EH (cell line): ENCODE results near the gene FUT6.
"Not testable (repeated sequence)": the region's sequence is repeated elsewhere in the genome, so short reads cannot be mapped to it uniquely, and the experiment has no call there.

Experiments
- DNase-seq: peaks from one replicate; pipeline ENCODE4 v3.0.0-alpha.2; 2015; ENCODE audit warnings: low read depth

The FUT6 gene

GRCh38 chr19:5857203-5858081 is 17.9 kb upstream of the FUT6 start:
- DNase-seq: no peak

GRCh38 chr19:5855151-5855550 is 15.6 kb upstream of the FUT6 start:
- not testable (repeated sequence) for DNase-seq

GRCh38 chr19:5854121-5854520 is 14.6 kb upstream of the FUT6 start:
- not testable (repeated sequence) for DNase-seq

DNA sequence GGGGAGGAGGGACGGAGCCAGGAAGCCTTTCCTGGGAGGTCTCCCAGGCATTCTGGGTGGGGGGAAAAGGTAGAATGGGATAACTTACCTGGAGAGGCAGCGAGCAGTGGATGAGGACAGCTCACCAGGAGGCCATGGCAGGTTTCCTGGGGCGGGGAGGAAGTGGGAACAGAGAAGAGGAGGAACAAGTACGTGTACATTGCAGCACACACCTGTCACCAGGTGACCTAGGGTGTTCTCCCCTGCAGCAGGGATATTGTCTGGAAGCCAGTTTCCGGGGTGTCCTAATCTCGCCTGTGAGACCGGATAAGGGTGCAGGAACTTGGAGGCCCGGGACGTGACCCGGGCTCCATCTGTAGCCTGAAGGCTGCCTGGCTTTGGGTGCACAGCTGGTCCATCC is 11.8 kb upstream of the FUT6 start, which contains the start of gene FUT3:
TSS of gene FUT3 (minus strand) at position 148 of the 400 bp plus-strand sequence.
- DNase-seq: no peak

DNA sequence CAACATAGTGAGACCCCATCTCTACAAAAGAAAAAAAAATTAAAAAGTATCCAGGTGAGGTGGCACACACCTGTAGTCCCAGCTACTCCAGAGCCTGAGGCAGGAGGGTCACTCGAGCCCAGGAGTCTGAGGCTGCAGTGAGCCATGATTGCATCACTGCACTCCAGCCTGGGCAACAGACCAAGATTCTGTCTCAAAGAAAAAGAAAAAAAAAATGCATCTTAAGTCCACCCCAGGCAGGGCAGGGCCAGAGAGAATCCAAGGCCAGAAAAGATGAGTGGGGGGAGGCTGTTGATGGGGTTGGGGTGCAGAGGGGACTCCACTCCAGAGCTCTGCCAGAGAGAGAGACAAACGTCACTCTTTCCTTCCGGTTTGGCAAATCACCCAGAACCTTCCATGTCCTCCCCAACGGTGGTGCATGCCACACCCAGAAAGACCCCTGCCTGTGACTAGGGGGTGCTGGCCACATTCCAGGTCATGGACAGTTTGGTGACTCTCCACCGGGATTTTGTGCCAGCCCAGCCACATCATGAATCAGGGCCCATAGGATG is 11.3 kb upstream of the FUT6 start:
- peak; percentile 73 for DNase-seq

DNA sequence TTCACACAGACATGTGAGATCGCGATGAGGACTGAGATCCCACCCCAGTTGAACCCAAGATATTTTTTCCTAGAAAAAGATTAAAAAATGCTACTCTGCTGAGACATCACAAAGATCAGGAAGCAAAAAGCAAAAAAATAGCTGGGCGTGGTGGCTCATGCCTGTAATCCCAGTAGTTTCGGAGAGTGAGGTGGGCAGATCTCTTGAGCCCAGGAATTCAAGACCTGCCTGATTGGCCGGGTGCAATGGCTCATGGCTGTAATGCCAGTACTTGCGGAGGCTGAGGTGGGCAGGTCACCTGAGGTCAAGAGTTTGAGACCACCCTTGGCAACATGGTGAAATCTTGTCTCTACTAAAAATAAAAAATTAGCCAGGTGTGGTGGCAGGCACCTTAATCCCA is 10.7 kb upstream of the FUT6 start:
- no peak for DNase-seq

DNA sequence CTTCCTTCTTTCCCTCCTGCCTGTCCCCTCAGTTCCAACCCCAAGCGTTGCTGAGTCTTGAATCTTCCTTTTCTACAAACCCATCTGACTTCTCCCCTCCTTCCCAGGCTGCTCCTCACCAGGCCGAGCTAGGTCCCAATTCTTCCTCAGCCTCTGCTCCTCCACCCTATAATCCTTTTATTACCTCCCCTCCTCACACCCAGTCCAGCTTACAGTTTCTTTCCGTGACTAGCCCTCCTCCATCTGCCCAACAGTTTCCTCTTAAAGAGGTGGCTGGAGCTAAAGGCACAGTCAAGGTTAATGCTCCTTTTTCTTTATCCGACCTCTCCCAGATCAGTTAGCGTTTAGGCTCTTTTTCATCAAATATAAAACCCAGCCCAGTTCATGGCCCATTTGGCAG is 9.1 kb upstream of the FUT6 start:
- DNase-seq: not testable (repeated sequence)

DNA sequence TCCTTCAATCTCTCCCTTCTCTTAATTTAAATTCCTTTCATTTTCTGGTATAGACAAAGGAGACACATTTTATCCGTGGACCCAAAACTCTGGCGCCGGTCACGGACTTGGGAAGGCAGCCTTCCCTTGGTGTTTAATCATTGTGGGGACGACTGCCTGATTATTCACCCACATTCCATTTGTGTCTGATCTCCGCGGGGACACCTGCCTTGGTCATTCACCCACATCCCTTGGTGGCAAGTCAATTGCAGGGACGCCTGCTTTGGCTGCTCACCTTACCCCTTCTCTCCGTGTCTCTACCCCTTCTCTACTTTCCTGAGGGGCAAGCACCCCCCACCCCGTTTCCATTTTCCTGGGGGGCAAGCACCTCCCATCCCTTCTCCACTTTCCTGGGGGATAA is 8.3 kb upstream of the FUT6 start:
- not testable (repeated sequence) for DNase-seq

GRCh38 chr19:5844456-5845433 is 5.2 kb upstream of the FUT6 start:
- no peak for DNase-seq

GRCh38 chr19:5843295-5843927 is 3.9 kb upstream of the FUT6 start:
- no peak for DNase-seq

DNA sequence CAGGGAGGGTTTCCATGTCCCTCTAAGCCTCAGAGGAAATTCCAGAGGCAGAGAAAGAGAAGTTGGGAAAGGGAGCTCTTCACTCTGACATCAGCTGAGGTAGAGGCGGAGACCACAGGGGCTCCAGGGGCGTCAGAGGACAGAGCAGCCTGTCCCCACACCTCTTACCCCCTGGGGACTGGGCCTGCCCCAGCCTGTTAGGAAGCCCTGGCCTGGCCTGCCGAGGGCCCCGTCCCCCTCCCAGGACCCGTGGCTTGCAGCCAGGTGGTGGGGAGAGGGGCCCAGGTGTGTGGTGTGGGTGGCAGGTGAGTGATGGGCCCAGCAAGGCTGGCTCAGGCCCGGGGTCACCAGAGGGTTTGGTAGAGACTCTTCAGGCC is 2.2 kb upstream of the FUT6 start:
- not testable (repeated sequence) for DNase-seq

DNA sequence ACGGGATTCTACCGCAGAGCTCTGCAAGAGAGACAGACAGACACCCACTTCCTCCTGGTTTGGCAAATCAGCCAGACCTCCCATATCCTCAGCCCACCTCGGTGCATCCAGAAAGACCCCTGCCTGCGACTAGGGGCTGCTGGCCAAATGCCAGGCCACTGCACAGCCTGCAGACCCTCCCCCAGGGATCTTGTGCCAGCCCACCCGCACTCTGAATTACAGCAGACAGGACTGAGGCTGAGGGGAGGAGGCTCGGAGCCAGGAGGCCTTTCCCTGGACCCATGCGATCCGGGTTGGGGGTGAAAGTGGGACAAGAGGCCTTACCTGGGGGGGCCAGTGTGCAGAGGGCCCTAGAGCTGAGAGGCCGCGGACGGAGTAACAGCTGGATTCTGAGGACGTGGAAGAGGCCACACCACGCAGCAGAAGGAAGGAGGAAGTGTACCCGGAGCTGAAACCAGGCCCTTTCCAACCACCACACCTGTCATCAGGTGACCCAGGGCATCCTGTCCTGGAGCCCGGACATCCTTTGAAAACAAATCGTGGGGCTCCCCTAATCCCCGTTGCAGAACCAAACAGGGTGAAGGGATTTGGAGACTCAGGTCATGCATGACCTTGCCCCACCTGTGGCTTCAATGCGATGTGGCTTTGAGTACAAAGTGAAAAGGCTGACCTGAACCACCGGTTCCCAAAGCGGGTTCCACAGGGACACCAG is 993 bp downstream of the FUT6 start:
- DNase-seq: no peak

- DNase-seq: no peak
Measured at GRCh38 chr19:5837761-5838352, 1.6 kb downstream of the FUT6 start.

DNA sequence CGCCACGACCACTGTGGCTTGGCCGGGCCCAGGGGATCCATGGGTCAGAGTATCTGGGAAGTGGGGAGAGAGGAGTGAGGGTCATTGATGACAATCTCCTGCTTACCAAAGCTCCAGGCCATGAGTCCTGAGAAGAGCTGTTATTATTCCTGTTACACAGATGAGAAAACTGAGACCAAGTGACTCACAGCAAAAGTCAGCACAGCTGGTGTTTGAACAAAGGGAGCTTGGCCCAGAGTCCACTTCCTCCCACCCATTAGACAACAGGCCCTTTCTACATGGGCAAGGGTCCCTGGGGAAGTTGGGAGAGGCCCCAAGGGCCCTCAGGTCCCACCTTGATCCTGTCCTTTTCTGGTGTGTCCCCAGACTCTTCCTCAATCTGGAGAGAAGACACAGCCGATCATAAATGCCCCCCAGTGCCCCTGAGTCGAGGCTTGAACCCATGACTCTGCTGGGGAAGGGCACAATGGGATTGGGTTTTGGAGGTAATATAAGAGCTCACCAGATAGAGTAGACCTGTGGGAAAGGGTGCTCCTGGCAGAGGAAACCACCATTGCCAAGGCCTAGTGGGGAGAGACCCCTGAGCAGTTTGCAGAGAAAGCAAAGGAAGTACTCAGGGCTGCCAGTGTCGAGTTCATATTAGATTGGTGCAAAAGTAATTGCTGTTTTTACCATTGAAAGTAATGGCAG is 6.8 kb downstream of the FUT6 start:
- DNase-seq: no peak

- DNase-seq: no peak
Measured at GRCh38 chr19:5832061-5832460, 7.4 kb downstream of the FUT6 start.

DNA sequence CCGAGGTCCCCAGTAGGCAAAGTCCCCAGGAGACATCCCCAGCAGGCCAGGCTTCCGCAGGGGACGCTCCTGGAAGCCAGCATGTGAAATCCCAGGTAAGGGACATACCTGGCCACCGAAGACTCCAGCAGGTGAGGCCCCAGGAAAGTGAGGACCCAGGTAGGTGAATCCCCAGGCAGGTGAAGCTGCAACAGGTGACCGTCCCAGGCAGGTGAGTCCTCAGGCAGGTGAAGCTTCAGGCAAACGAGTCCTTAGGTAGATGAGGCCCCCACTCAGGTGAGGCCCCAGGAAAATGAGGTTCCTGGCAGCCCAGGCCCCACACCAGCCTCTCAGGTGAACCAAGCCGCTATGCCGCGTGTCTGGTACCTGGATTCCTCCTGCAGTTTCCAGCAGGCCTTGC is 8.3 kb downstream of the FUT6 start:
- no peak for DNase-seq

GRCh38 chr19:5829567-5830310 is 9.8 kb downstream of the FUT6 start:
- DNase-seq: no peak

GRCh38 chr19:5828661-5829566 is 10.6 kb downstream of the FUT6 start:
- peak; percentile 15 for DNase-seq
